Measurements from ENCODE around the gene LBH.

GRCh38 chr2:30267161-30267975 is 36.0 kb downstream of the LBH start:
- no peak for TF ChIP-seq FOXP2 (optimal IDR thresholded peaks at IDR 0.05; ENCODE audit: control extremely low read depth, extremely low read length, insufficient read depth)
- TF ChIP-seq EZH2 (IDR thresholded peaks at IDR 0.05) = no peak

All from SK-N-MC (cell line).